Myocyte (in vitro differentiated cells): ENCODE results near the gene TBC1D7. TPM values are rescaled to one million over a fixed set of nuclear protein-coding genes. Genes with fewer than 3 reads are reported as not detected.
"Not testable (repeated sequence)": the region's sequence is repeated elsewhere in the genome, so short reads cannot be mapped to it uniquely, and the experiment has no call there.

Experiments used
- DNase-seq: peaks from one replicate; pipeline ENCODE4 v3.0.0-alpha.2; 2012; ENCODE audit warnings: low read depth
- total RNA-seq: library from RNA; depleted of rRNA; stranded (reverse); fragments of >200 nt; gene quantifications from 2 replicates; pipeline ENCODE4 v1.2.3, GENCODE V29; 2014

TBC1D7 gene
- total RNA-seq, 1 donor from 2014 or later: 15.2 TPM

GRCh38 chr6:13326031-13326586 is 2.2 kb downstream of the TBC1D7 start:
- DNase-seq: not testable (repeated sequence)

- DNase-seq: no peak
Measured at GRCh38 chr6:13319891-13320564, 8.3 kb downstream of the TBC1D7 start.

GRCh38 chr6:13318821-13319220 is 9.5 kb downstream of the TBC1D7 start:
- DNase-seq: no peak

GRCh38 chr6:13315896-13316295 is 12.4 kb downstream of the TBC1D7 start:
- no peak for DNase-seq

GRCh38 chr6:13314806-13315205 is 13.5 kb downstream of the TBC1D7 start:
- no peak for DNase-seq

GRCh38 chr6:13311155-13311554 is 17.2 kb downstream of the TBC1D7 start:
- no peak for DNase-seq

GRCh38 chr6:13308332-13308731 is 20.0 kb downstream of the TBC1D7 start:
- peak; percentile 30 for DNase-seq

GRCh38 chr6:13307508-13307995 is 20.8 kb downstream of the TBC1D7 start:
- no peak for DNase-seq

- DNase-seq: no peak
Measured at GRCh38 chr6:13305791-13306190, 22.5 kb downstream of the TBC1D7 start.

GRCh38 chr6:13305288-13305687 is 23.0 kb downstream of the TBC1D7 start:
- no peak for DNase-seq

GRCh38 chr6:13304580-13305260 is 23.6 kb downstream of the TBC1D7 start:
- DNase-seq: no peak

- DNase-seq: no peak
Measured at GRCh38 chr6:13304101-13304500, 24.2 kb downstream of the TBC1D7 start.

- DNase-seq: peak; percentile 85
Measured at GRCh38 chr6:13303668-13304017, 24.7 kb downstream of the TBC1D7 start.

- peak; percentile 84 for DNase-seq
Measured at GRCh38 chr6:13302751-13303667, 25.3 kb downstream of the TBC1D7 start.

- DNase-seq: no peak
Measured at GRCh38 chr6:13302291-13302690, 26.0 kb downstream of the TBC1D7 start.

GRCh38 chr6:13300643-13301590 is 27.4 kb downstream of the TBC1D7 start:
- no peak for DNase-seq

GRCh38 chr6:13299918-13300317 is 28.4 kb downstream of the TBC1D7 start:
- DNase-seq: no peak

GRCh38 chr6:13299403-13299821 is 28.9 kb downstream of the TBC1D7 start:
- DNase-seq: no peak

- DNase-seq: no peak
Measured at GRCh38 chr6:13298446-13298845, 29.9 kb downstream of the TBC1D7 start.

GRCh38 chr6:13297391-13297790 is 30.9 kb downstream of the TBC1D7 start:
- DNase-seq: no peak
